ENCODE results near the gene TNS2.
"Not testable (repeated sequence)": the region's sequence is repeated elsewhere in the genome, so short reads cannot be mapped to it uniquely, and the experiment has no call there.

The TNS2 gene

DNA sequence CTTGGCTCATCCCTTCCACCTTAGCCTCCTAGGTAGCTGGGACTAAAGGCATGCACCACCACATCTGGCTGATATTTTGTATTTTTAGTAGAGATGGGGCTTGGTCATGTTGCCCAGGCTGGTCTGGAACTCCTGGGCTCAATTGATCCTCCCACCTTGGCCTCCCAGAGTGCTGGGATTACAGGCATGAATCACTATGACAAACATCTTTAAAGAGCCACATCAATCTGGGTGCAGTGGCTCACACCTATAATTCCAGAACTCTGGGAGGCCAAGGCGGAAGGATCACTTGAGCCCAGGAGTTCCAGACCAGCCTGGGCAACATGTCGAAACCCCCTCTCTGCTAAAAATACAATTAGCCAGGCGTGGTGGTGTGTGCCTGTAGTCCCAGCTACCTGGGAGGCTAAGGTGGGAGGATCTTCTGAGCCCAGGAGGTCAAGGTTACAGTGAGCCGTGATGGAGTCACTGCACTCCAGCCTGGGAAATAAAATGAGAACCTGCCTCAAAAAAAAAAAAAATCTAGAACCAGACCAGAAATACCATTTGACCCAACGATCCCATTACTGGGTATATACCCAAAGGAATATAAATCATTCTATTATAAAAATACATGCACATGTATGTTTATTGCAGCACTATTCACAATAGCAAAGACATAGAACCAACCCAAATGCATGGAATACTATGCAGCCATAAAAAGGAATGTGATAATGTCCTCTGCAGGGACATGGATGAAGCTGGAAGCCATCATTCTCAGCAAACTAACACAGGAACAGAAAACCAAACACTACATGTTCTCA lies 45.1 kb downstream of the TNS2 start:
- FAIRE-seq = not testable (repeated sequence)

DNA sequence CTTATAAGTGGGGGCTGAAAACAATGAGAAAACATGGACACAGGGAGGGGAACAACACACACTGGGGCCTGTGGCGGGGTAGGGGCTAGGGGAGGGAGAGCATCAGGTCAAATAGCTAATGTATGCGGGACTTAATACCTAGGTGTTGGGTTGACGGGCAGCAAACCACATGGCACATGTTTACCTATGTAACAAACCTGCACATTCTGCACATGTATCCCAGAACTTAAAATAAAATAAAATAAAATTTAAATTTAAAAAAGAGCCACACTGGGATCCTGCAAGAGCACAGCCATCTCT lies 45.7 kb downstream of the TNS2 start:
- FAIRE-seq = not testable (repeated sequence)

DNA sequence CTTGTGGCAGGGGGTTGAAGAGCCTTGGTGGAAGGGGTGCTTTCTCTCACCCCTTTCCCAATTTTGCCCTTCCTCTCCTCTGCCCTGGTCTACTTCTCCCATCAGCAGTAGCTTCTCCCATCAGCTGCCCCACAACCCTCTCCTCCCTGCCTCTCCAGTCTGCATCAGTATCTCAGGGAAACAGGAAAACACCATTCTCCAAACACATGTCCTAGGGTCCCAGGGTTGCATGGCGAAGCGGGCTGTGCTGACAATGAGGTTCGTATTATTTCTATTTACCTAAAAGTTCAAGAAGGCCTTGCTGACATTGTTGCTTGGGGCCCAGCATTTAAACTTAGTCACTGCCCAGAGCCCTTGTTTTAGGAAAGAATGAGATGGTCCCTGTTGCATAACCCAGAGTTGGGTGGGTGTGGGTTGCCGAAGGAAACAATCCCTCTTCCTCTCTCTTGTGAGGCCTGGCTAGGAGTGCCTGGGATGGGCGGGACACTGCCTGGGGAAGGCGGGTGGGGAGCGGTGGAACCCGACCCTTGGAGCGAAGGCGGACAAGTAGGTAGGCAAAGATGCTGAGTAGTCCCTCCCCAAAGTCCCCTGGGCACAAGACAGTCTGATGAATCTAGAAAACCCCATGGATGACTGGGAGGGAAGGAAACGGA lies 46.4 kb downstream of the TNS2 start:
- no peak for FAIRE-seq

DNA sequence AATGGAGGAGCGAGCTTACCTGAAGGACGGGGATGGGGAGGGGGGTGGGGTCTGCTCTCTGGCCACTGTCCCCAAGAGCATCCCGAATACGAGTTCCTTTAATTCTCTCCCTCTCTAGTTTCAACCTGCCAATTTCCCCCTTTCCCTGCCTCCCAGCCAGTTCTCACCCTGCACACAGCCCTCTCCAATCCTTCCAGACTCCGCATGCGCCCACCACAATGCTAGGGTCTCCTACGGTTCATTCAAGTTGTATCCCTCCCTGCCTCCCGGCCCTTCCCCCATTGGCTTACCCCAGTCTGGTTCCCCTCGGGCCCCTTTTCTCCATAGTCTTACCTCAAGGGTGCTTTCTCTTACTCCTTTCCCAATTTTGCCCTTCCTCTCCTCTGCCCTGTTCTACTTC lies 46.9 kb downstream of the TNS2 start:
- FAIRE-seq = no peak

DNA sequence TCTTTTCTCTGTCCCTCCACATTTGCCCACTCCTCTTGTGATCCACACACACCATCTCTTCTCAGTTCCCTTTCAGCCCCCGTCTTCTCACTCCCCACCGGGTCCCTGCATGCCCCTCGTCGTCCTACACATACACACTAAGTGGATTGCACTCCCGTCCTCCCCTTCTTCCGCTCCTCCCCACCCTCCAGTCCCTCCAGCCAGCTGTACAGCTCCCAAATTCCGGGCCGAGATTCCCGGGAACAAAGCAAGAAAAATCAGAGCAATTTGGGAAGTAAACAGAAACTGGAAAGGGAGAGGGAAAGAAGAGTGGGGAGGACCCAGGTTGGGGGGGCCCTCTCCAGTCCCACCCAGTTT lies 47.3 kb downstream of the TNS2 start:
- FAIRE-seq = no peak

DNA sequence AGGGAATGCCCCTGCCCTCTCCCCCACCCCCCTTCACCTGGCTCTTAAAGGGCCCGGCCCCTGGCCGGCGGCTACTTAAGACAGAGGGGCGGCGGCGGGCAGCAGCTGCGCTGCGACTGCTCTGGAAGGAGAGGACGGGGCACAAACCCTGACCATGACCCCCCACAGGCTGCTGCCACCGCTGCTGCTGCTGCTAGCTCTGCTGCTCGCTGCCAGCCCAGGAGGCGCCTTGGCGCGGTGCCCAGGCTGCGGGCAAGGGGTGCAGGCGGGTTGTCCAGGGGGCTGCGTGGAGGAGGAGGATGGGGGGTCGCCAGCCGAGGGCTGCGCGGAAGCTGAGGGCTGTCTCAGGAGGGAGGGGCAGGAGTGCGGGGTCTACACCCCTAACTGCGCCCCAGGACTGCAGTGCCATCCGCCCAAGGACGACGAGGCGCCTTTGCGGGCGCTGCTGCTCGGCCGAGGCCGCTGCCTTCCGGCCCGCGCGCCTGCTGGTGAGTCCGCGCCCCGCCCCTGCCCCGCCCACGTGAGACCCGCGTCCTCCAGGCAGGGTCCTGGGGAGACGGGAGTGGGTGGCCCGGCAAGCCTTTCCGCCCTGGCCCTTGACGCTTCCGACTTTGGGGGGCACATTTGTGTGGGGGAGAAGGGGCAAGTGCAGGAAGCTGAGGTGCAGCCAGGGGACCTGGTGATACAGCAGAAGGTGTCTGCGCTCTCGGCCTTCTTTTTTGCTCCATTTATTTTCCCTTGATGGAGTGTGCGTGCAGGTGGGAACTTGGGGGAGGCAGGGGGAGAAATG lies 47.9 kb downstream of the TNS2 start, which contains the start of gene IGFBP6:
TSS of gene IGFBP6 (plus strand) at position 104 of the 790 bp plus-strand sequence. CDS start at position 155, 51 bp downstream.
- no peak for FAIRE-seq

DNA sequence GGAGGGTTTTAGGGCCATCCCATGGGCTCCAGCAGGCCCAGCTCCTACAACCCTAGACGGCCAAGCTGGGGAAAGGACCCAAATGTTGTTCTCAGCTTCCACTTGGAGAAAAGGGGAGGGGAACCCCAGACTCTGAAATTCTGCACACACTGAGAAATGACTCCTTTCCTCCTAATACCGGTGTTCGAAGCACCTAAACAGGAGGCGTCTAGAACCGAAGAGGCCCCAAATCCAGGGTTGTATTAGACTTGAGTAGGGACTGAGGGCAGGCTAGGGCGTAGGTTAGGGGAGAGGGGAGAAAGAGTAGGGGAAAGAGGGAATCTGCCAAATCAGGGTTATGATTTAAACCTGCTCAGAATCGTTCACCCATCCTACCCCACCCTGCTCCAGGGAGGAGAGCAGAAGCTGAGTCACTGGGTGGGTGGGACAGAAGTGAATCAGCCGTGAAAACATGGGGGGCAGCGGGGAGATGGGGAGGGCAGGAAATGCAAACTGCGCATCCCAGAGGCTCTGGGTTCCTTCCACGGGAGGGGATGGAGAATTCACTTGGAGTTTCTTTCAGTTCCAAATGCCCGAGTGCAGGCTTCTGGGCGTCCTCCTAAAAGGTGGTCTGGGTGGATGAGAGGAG lies 48.6 kb downstream of the TNS2 start:
- FAIRE-seq = no peak

DNA sequence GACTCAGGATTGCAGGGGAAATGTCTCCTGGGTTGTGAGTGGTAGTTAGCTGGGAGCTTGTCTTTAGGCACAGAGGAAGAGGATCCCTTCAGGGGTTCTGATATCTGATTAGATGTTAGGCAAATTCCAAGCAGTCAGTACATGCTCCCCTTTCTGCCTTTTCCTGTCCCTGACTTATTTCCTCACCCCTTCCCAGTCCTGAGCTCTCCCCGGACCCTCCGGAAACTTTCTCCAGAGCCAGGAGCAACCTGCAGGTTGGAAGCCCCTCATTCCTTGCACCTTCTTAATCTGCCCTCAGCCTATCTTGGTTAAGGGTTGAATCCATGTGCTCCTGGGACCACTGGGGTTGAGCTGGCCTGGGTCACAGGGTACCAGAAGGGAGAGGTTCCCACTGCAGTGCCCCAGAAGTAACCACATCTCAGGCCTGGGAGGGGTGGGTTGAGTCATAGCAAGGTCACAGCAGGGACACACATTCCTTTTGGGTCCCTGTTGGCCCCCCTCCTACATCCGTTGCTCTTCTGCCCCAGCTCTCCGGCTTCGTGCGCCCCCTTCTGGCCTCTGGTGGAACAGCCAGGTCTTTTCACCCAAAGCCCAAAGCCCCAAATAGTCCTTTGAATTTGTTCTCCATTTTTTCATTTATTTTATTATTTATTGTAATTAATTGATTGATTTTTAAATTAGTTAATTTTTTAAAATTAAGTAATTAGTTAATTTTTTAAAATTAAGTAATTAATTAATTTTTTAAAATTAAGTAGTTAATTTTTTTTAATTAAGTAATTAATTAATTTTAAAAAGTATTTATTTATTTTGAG lies 49.4 kb downstream of the TNS2 start:
- FAIRE-seq = no peak

DNA sequence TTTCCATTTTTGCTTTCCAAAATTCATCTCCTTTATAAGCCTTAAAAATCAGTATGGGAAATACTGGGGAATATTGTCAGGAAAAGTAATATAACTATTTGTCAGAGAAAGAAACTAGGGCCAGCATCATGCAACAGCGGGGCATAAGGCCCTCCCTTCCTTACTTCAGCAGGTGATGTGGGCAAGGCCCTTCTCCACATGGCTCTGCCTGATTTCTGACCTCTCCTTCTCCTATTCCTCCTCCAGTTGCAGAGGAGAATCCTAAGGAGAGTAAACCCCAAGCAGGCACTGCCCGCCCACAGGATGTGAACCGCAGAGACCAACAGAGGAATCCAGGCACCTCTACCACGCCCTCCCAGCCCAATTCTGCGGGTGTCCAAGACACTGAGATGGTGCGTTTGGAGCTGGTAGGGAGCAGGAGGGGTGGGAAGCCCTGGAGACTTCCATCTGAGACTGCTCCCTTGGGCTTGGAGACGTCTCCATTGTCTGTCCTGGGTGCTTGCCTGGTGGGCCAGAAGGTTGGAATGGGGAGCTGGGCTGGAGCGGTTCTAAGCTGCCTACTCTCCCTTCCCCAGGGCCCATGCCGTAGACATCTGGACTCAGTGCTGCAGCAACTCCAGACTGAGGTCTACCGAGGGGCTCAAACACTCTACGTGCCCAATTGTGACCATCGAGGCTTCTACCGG lies 50.7 kb downstream of the TNS2 start:
- no peak for FAIRE-seq

DNA sequence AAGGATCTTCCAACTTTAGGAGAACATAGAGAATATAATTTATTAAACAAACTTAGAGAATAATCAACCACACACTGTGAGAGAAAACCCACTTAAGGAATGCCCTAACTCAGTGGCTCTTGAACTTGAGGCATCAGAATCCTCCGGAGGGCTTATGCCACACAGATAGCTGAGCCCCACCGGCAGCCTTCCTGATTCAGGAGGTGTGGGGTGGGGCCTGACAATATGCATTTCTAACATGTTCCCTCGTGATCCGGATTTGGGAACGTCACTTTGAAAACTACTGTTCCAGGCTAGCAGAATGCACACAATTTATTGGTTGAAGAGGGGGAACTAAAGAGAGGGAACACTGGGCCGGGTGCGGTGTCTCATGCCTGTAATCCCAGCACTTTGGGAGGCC lies 51.4 kb downstream of the TNS2 start:
- no peak for FAIRE-seq

DNA sequence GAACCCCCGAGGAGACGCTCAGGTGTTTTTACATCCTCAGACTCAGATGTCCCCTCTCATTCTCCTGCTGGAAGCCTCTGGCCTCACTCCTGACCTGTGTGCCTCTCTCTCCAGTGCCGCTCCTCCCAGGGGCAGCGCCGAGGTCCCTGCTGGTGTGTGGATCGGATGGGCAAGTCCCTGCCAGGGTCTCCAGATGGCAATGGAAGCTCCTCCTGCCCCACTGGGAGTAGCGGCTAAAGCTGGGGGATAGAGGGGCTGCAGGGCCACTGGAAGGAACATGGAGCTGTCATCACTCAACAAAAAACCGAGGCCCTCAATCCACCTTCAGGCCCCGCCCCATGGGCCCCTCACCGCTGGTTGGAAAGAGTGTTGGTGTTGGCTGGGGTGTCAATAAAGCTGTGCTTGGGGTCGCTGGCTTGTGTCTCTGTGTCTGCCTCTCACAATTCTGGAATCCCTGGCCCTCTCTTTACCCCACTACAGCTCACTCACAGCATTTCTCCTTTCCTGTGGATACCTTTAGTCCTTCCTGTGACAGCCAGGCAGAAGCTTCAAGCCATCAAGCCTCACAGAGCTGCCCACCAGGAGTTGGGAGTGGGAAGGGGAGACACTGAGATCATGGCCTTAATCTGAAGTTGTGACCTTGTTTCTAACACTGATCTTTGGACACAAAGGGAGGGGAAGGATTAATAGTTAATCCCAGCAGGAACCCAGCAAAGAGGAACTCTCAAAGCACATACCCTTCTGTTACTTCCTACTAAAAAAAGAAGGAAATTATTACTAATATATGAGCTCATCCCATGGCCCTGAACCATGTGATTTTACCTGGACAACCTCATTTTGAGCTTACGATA lies 52.3 kb downstream of the TNS2 start:
- FAIRE-seq = no peak

DNA sequence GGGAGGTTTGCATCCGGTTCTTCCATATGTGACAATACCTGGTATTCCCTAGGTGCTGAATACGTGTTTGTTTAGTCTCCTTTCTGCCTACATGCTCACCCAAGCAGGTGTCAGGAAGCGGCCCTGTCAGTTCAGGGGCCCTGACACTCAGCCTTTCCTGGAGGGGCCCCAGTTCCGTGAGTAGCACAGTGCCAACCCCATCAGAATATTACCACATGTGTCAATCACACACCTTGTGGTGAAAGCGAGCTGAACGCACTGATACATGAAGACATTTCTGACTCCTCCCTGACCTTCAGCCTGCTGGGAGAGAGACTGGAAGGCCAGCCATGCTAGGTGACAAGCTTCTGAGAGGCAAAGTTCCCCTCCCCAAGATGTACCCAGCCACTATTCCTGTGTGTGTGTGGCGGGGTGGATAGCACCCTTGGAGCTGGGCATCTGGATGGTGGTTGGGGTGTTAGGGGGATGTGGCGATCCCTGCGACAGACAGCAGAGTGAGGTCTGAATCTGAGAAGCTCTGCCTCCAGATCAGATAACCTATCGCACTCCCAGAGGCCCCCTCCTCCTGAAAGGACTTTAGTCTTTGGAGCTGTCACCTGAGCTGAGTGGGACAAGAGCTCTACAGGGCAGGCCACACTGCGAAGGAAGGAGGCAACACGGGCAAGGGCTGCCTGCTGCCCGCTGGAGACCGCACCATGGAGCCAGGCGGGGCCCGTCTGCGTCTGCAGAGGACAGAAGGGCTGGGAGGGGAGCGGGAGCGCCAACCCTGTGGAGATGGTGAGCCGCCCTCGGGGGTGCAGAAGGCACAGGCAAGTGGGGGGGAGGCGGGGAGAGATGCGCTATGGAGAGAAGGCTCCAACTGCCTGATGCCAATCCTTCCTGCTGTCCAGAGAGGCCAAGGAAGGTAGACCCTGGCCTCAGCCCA lies 53.3 kb downstream of the TNS2 start, which contains the start of gene SOAT2:
TSS of gene SOAT2 (plus strand) at position 604 of the 925 bp plus-strand sequence. CDS start at position 696, 92 bp downstream.
- FAIRE-seq = no peak

DNA sequence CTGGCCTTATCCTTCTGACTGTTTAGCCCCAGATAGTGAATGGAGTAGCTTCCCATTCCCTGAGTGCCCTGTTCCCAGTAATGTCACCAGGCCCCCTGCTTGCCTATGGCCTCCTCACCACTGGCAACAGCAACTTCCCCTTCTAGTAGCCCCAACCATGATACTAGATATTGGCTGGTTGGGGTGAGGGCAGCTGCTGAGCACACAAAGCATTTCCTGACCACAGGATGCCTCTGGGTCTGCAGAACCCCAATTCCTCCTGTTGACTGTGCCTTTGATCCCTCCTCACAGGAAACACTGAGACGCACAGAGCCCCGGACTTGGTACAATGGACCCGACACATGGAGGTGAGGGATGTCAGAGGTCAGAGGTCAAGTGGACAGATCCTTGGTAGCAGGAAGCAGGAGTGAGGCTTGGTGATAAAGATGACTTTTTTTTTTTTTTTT lies 54.0 kb downstream of the TNS2 start:
- no peak for FAIRE-seq

DNA sequence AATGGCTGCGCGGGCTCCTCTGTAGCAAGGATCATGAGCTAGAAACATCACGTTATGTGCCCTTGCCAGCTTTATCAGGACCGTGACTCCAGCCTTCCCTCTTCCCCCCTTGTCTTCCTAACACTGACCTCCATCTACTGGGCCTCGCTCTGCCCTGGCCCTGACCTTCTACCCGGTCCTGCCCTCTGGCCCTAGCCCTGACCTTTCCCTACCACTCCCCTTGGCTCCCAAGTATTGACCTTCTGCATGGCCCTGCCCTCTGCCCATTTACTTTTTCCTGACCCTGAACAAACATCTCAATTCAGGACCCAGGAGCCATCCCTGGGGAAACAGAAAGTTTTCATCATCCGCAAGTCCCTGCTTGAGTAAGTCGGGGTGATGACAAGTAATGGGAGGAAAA lies 55.4 kb downstream of the TNS2 start:
- FAIRE-seq = no peak

DNA sequence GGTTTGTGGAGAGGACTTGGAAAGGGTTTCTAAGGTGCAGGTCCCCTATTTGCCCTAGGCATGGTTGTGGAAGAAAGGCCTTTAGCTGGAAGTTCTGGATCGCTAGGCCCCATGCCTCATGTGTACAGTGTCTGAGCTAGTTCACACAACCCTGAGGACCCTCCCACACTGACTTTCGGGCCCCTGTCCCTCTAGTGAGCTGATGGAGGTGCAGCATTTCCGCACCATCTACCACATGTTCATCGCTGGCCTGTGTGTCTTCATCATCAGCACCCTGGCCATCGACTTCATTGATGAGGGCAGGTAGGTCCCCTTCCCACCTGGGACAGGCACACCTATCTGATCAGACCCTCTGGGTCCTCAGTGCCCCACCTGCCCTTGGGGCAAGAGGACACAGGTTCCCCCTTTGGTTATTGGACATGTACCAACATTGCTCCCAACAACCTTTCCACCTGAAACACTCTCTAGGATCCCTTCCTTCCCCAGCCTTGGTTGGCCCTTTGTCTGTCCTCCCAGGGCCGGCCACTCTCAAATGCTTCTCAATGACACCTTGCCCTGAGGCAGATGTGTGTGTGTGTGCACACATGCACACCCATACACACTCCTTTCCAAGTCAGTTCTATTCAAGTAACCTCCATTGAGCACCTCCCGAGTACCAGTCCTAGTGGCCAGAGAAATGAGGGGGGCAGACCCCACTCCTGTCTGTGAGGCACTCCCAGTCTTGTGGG lies 56.0 kb downstream of the TNS2 start:
- FAIRE-seq = no peak

DNA sequence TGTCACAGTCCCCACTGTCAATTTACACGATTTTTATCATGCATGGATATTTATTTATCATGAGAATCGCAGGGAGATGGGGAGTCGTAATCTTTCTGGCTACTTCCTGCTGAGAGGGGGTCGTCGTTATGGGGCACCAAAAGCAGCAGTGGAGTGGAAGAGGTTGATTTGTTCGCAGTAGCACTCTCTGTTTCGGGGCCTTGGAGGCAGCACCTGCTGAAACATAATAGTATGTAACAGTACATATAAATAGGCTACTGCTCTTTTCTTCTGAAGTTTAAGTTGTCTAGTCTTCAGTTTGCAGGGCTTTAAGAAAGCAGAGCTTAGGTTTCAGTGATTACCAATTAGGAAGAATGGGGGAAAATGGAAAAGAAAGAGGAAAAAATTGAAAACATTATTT lies 57.3 kb downstream of the TNS2 start:
- FAIRE-seq = no peak

DNA sequence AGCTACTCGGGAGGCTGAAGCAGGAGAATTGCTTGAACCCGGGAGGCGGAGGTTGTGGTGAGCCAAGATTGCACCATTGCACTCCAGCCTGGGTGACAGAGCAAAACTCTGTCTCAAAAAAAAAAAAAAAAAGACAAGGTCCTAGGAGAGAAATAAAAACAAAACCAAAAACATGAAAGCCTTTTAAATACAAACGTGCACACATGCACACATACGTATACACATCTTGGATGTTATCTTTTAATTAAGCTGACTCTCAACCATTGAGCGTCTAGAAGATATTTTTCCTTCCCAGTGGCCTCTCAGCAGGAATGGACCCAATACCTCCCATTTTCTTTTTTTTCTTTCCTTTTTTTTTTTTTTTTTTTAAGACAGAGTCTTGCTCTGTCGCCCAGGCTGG lies 62.6 kb downstream of the TNS2 start:
- not testable (repeated sequence) for FAIRE-seq

DNA sequence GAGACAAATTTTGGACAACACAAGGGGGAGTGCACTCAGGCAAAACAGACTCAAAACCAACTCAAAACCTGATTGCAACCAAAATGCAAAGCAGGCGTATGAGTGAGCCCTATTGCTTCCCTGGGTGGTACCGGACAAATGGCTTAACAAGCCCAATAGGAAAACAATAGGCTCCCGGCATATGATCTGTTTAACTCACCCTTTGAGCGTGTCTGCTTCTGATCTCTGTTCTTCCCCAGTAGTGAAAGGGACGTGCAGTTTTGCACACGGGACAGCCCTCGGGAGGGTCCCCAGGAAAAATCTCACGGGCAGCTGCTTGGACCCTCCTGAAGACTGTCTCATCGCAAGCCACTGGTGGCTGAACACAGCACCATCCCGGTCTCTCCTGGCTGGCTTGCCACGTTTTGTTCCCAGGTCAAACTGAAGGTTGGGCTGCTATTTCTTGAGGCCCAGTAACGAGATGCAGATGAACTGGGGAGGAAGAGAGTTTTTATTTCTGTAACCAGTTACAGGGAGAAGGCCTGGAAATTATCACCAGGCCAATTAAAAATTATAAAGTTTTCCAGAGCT lies 63.4 kb downstream of the TNS2 start:
- FAIRE-seq = no peak

DNA sequence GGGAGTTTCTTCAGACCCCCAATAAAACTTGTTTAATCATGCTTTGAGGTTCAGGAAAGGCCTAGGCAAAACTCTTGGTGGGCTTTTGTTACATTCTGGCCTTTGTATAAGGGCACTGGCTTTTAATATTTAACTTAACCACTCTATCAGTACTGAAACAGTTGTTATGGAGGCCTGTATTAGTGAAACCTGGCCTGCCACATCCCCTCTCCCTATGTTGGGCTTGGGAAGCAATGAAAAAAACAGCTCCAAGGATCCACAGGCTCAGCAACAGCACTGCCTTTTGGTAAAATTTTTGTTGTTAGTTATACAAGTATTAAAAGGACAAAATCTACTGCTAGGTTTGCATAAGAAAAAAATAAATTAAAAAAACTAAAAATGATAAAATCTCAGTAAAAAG lies 64.1 kb downstream of the TNS2 start:
- no peak for FAIRE-seq
